ENCODE results near the gene TEX14. TPM values are rescaled to one million over a fixed set of nuclear protein-coding genes. Genes with fewer than 3 reads are reported as not detected.

Gene TEX14
- total RNA-seq, 1 experiment from 2014 or later, result 0.31 TPM

- no peak overlapping the region for H3K9ac ChIP-seq (ENCODE audit: extremely low read depth, insufficient read length, low read length)
- no peak overlapping the region for H2BK12ac ChIP-seq (ENCODE audit: insufficient read length, low read depth, low read length)
- no peaks in the 10 kb centered on the region for H3K27me3 ChIP-seq (ENCODE audit: insufficient read depth, low read length)
- no peak for TF ChIP-seq CTCF (conservative IDR thresholded peaks at IDR 0.05)
- H3K4me1 Mint-ChIP-seq, result no peaks in the 10 kb centered on the region
- H3K9me3 Mint-ChIP-seq, result no peaks in the 10 kb centered on the region
- H3K18ac ChIP-seq (ENCODE audit: insufficient read length, low read depth, low read length), result no peak overlapping the region
- H3K27me3 Mint-ChIP-seq (ENCODE audit: low read depth), result no peaks in the 10 kb centered on the region; the same call in 1 of the 2 replicates
- no CpG with 5 or more reads among the region's 3 CpGs for WGBS (ENCODE audit: extremely low coverage, insufficient read length, low lambda C conversion rate)
- no peak overlapping the region for H3K27ac Mint-ChIP-seq
- no peaks in the 10 kb centered on the region for H3K79me1 ChIP-seq (ENCODE audit: insufficient read depth, low read depth, low read length, poor library complexity, severe bottlenecking)
- H3K36me3 Mint-ChIP-seq (ENCODE audit: insufficient read depth in 1 of 3, low read depth in 3 of 3), result no peaks in the 10 kb centered on the region
- H3K56ac ChIP-seq (ENCODE audit: insufficient read length, low read depth, low read length), result no peak overlapping the region
- H2BK15ac ChIP-seq (ENCODE audit: low read depth, low read length), result no peak overlapping the region
- H3K4ac ChIP-seq (ENCODE audit: low read depth, low read length), result no peak overlapping the region
- no peaks in the 10 kb centered on the region for H3K79me2 ChIP-seq (ENCODE audit: insufficient read depth, low read length)
- no peak overlapping the region for H3K27ac ChIP-seq (ENCODE audit: insufficient read length, low read depth, low read length)
- DNase-seq, result no peak
- H3K9me3 ChIP-seq (ENCODE audit: control insufficient read depth, low read depth, low read length), result no peaks in the 10 kb centered on the region
- no peak overlapping the region for H3K14ac ChIP-seq (ENCODE audit: insufficient read depth, low read length)
- H2AK5ac ChIP-seq (ENCODE audit: insufficient read length, low read length), result no peak overlapping the region
- no peaks in the 10 kb centered on the region for H4K20me1 ChIP-seq (ENCODE audit: control insufficient read depth, insufficient read depth, insufficient read length)
- no peak overlapping the region for H2BK20ac ChIP-seq (ENCODE audit: low read depth, low read length, poor library complexity, severe bottlenecking)
- H3K4me3 Mint-ChIP-seq, result no peak overlapping the region
- H3K23me2 ChIP-seq (ENCODE audit: insufficient read length, low read depth, low read length, poor library complexity, severe bottlenecking), result no peaks in the 10 kb centered on the region
- H3T11ph ChIP-seq (ENCODE audit: low read length), result no peak overlapping the region
- H4K91ac ChIP-seq (ENCODE audit: insufficient read length, low read depth, low read length), result no peak overlapping the region
- H3K4me1 ChIP-seq (ENCODE audit: insufficient read depth, low read length), result no peaks in the 10 kb centered on the region
- no peak overlapping the region for H3K23ac ChIP-seq (ENCODE audit: insufficient read length, low read depth, low read length)
- H3K4me2 ChIP-seq (ENCODE audit: insufficient read depth, insufficient read length, low read length), result no peak overlapping the region
- H4K8ac ChIP-seq (replicated peaks; ENCODE audit: insufficient read length, low read depth, low read length), result no peak overlapping the region
- no peak overlapping the region for H4K5ac ChIP-seq (ENCODE audit: insufficient read length, low read depth, low read length)
- no peak overlapping the region for H2BK5ac ChIP-seq (ENCODE audit: insufficient read length, low read length)
- no peak overlapping the region for H2AFZ ChIP-seq (ENCODE audit: low read length)
- no peak overlapping the region for H2BK120ac ChIP-seq (ENCODE audit: low read depth, low read length, poor library complexity, severe bottlenecking)
Measured at GRCh38 chr17:58734040-58734439, 42.2 kb upstream of the TEX14 start.
